DND-41 (cell line): Measurements from ENCODE around the gene RALGAPA2.
"Not testable (repeated sequence)": the region's sequence is repeated elsewhere in the genome, so short reads cannot be mapped to it uniquely, and the experiment has no call there.

Source experiments
- ATAC-seq: fragments of 200-7000 bp; cut with Tn5 transposase; 3 replicates; pipeline ENCODE4 v1.9.1; 2021; ENCODE audit warnings: low read depth; ENCODE audit not compliant: insufficient read depth
- DNase-seq: peaks from one replicate; pipeline ENCODE4 v3.0.0-alpha.2; 2020
- H2AFZ ChIP-seq: 2 replicates; pipeline ENCODE4 v1.6.0; 2012; ENCODE audit warnings: low read depth, low read length
- H3K27ac ChIP-seq: 2 replicates; pipeline ENCODE4 v1.5.1; 2012; ENCODE audit warnings: low read length, inconsistent platforms
- H3K27me3 ChIP-seq: fragments of 200-600 bp; sonication (generic); 2 replicates; pipeline ENCODE4 v1.6.0; 2012; ENCODE audit warnings: low read length, mild to moderate bottlenecking, inconsistent platforms; ENCODE audit not compliant: insufficient read depth, poor library complexity
- H3K36me3 ChIP-seq: 2 replicates; pipeline ENCODE4 v1.5.1; 2012; ENCODE audit warnings: low read length, inconsistent platforms; ENCODE audit not compliant: insufficient read depth
- H3K4me1 ChIP-seq: 2 replicates; pipeline ENCODE4 v1.5.1; 2012; ENCODE audit warnings: mild to moderate bottlenecking, low read length; ENCODE audit not compliant: insufficient read depth
- H3K4me2 ChIP-seq: 2 replicates; pipeline ENCODE4 v1.6.0; 2012; ENCODE audit warnings: mild to moderate bottlenecking, moderate library complexity, low read length, inconsistent platforms; ENCODE audit not compliant: insufficient read depth
- H3K4me3 ChIP-seq, 2 experiments: fragments of 200-600 bp in 1 of 2; shearing (Covaris generic) in 1 of 2; 2 replicates each; pipeline ENCODE4 v1.5.1; 2012 to 2016; ENCODE audit warnings: inconsistent platforms in 2 of 2, low read length in 2 of 2, mild to moderate bottlenecking in 2 of 2, low read depth in 1 of 2, moderate library complexity in 1 of 2
- H3K79me2 ChIP-seq: 2 replicates; pipeline ENCODE4 v1.6.0; 2012; ENCODE audit warnings: low read length, inconsistent platforms; ENCODE audit not compliant: insufficient read depth
- H3K9ac ChIP-seq: 2 replicates; pipeline ENCODE4 v1.6.0; 2012; ENCODE audit warnings: low read depth, mild to moderate bottlenecking, inconsistent platforms, low read length, moderate library complexity
- H3K9me3 ChIP-seq: 2 replicates; pipeline ENCODE4 v1.5.1; 2012; ENCODE audit warnings: low read length, moderate library complexity, mild to moderate bottlenecking, inconsistent platforms; ENCODE audit not compliant: insufficient read depth, severe bottlenecking
- H4K20me1 ChIP-seq: 2 replicates; pipeline ENCODE4 v1.6.0; 2012; ENCODE audit warnings: low read length; ENCODE audit not compliant: insufficient read depth
- CTCF ChIP-seq: IDR thresholded peaks from 2 replicates; pipeline ENCODE4 v1.5.1; 2012; ENCODE audit warnings: borderline replicate concordance, low read length, moderate library complexity, mild to moderate bottlenecking; ENCODE audit not compliant: poor library complexity, severe bottlenecking; ENCODE audit errors: extremely low read depth
- EZH2 ChIP-seq: IDR thresholded peaks from 3 replicates; pipeline ENCODE4 v1.6.1; 2012; ENCODE audit warnings: borderline replicate concordance, low read depth, mild to moderate bottlenecking, moderate library complexity, low read length, inconsistent platforms; ENCODE audit not compliant: severe bottlenecking

The RALGAPA2 gene

DNA sequence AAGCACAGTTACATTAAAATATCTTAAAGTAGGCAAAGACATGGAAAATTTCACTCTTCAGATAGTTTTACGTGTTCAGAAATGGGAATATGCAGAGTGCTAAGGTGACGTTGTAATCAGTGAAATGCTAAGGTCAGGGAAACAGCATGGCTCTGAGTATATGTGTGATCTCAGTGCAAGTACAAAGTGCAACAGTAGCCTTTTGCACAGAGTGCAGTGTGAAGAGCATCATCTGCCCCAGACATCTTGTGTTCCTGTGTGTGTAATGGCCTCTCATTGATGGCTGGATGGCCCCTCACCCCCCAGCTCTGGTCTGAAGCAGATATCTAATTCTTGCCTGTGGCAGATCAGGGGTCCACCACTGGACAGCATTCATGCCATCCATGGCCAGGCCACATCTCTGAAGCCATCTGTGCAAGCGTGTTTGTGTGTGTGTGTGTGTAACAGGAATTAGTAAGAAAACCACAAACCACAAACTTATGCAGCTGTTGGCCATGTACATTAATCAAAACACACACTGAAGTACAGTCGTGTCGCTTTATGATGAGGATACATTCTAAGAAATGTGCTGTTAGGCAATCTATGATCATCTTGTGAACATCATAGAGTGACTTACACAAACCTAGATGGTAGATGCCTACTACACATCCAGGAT, 165.1 kb downstream of the RALGAPA2 start:
- Histone ChIP-seq H3K36me3 (peaks cover 3% of the 10 kb centered on the region; the same call in 1 of the 2 replicates), H2AFZ (no peak overlapping the region), H3K4me1 (no peaks in the 10 kb centered on the region), H3K4me2 (no peak overlapping the region), H3K27me3 (no peaks in the 10 kb centered on the region), H3K9ac (no peak overlapping the region), H3K9me3 (no peaks in the 10 kb centered on the region), H3K4me3 (no peak overlapping the region), H3K79me2 (no peaks in the 10 kb centered on the region), H3K27ac (no peak overlapping the region), H4K20me1 (no peaks in the 10 kb centered on the region)
- no peak for DNase-seq
- TF ChIP-seq CTCF (no peak), EZH2 (no peak)
- ATAC-seq: peak; percentile 53

DNA sequence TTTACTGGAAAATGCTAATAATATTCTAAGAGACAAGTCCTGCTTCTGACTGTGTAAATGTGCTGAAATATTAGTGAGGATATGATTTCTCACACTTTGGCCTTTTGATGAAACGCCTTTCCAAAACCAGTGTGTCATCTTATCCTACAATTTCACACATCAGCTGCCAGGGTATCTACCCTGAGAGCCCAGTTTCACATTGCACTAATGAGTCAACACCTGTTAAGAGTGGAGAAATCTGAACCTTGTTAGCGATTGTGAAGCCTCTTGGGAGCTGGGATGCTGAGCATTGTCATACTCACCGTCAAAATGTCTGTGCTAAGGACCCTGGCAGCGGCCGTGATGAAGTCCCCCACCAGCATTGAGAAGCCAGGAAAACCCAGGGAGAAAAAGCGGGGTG, 166.0 kb downstream of the RALGAPA2 start:
- no peaks in the 10 kb centered on the region for H3K4me1 ChIP-seq
- DNase-seq (no peak), ATAC-seq (no peak)
- H3K27ac ChIP-seq: no peak overlapping the region
- TF ChIP-seq CTCF: no peak
- no peak for TF ChIP-seq EZH2
- no peaks in the 10 kb centered on the region for H4K20me1 ChIP-seq
- no peaks in the 10 kb centered on the region for H3K79me2 ChIP-seq
- no peak overlapping the region for H3K4me2 ChIP-seq
- H3K9ac ChIP-seq: no peak overlapping the region
- H2AFZ ChIP-seq: no peak overlapping the region
- H3K27me3 ChIP-seq: no peaks in the 10 kb centered on the region
- H3K36me3 ChIP-seq: peaks cover 3% of the 10 kb centered on the region; the same call in 1 of the 2 replicates
- H3K4me3 ChIP-seq: no peak overlapping the region
- no peaks in the 10 kb centered on the region for H3K9me3 ChIP-seq

GRCh38 chr20:20543348-20543747, 169.1 kb downstream of the RALGAPA2 start:
- ATAC-seq, H2AFZ ChIP-seq, H3K9ac ChIP-seq, H3K4me2 ChIP-seq, H3K36me3 ChIP-seq, H3K27me3 ChIP-seq, H3K4me3 ChIP-seq, H4K20me1 ChIP-seq, H3K4me1 ChIP-seq, H3K9me3 ChIP-seq, DNase-seq, H3K27ac ChIP-seq, H3K79me2 ChIP-seq: not testable (repeated sequence)

- H3K27ac ChIP-seq: no peak overlapping the region
- H3K4me1 ChIP-seq: no peaks in the 10 kb centered on the region
- H3K9ac ChIP-seq: no peak overlapping the region
- H3K79me2 ChIP-seq: no peaks in the 10 kb centered on the region
- H3K36me3 ChIP-seq: peaks cover 1% of the 10 kb centered on the region; the same call in 1 of the 2 replicates
- no peak for ATAC-seq
- H3K27me3 ChIP-seq: no peaks in the 10 kb centered on the region
- H3K4me2 ChIP-seq: no peak overlapping the region
- no peaks in the 10 kb centered on the region for H3K9me3 ChIP-seq
- no peak for TF ChIP-seq EZH2
- TF ChIP-seq CTCF: no peak
- DNase-seq: no peak
- H4K20me1 ChIP-seq: no peaks in the 10 kb centered on the region
- no peak overlapping the region for H2AFZ ChIP-seq
- H3K4me3 ChIP-seq: no peak overlapping the region
Observed at GRCh38 chr20:20536240-20536933, 176.1 kb downstream of the RALGAPA2 start.
